ENCODE results near the gene F7. TPM values are rescaled to one million over a fixed set of nuclear protein-coding genes. Genes with fewer than 3 reads are reported as not detected.
"Not testable (repeated sequence)": the region's sequence is repeated elsewhere in the genome, so short reads cannot be mapped to it uniquely, and the experiment has no call there.

Gene F7
- total RNA-seq, 1 experiment from 2014 or later = not detected

DNA sequence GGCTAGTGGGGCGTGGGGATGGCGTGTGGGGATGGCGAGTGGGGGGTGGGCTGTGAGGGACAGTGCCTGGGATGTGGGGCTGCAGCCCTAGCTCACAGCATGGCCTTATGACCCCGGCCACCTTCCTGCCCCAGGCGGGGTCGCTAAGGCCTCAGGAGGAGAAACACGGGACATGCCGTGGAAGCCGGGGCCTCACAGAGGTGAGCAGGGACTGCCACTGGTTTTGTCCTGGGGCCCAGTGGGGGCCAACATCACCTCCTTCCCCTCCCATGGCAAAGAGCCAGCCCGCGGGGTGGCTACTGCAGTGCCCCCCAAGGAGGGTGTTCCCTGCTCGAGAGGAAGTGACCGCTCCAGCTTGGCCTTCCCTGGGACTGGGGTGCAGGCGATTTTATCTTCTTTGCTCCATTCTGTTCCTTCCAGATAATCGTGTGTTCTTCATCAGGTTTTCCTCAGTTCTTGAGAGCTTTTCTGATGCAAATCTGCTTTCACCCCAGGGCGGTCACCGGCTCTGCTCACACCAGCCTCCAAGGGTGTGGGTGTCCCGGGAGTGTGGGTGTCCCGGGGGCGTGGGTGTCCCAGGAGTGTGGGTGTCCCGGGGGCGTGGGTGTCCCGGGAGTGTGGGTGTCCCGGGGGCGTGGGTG, 1.2 kb downstream of the F7 start:
- H3K9me2 ChIP-seq (replicated peaks; ENCODE audit: low read length) = no peaks in the 10 kb centered on the region
- no peaks in the 10 kb centered on the region for H3K79me2 ChIP-seq (ENCODE audit: low read length)
- no peak overlapping the region for H3K4me3 ChIP-seq (ENCODE audit: low read length)
- H2AFZ ChIP-seq (ENCODE audit: low read length) = no peak overlapping the region
- DNase-seq (no peak), ATAC-seq (no peak)
- POLR2A ChIA-PET (ENCODE audit: unreplicated experiment) = no interaction called here
- no peaks in the 10 kb centered on the region for H3K4me1 ChIP-seq (ENCODE audit: insufficient read depth, low read length)
- H3K27ac ChIP-seq (ENCODE audit: low read length) = no peak overlapping the region
- no peaks in the 10 kb centered on the region for H4K20me1 ChIP-seq (ENCODE audit: low read length)
- CTCF ChIA-PET = no interaction called here
- no peaks in the 10 kb centered on the region for H3K27me3 ChIP-seq (ENCODE audit: low read length)
- BruUV-seq (replicated peaks) = no TSS peak
- no peaks in the 10 kb centered on the region for H3F3A ChIP-seq (ENCODE audit: low read length, unreplicated experiment)
- no peaks in the 10 kb centered on the region for H3K36me3 ChIP-seq (ENCODE audit: low read depth, low read length)
- no peak overlapping the region for H3K4me2 ChIP-seq (ENCODE audit: low read length)
- intact Hi-C loops (cut with micrococcal nuclease) = no loop called here
- no peaks in the 10 kb centered on the region for H3K9me3 ChIP-seq (ENCODE audit: low read length)
- H3K9ac ChIP-seq (ENCODE audit: low read length) = no peak overlapping the region
- TF ChIP-seq EZH2 (IDR thresholded peaks at IDR 0.05; ENCODE audit: low read length, unreplicated experiment) (no peak), EZH2phosphoT487 (IDR thresholded peaks at IDR 0.05; ENCODE audit: borderline replicate concordance, low read length) (no peak)
- TF ChIP-seq, protein P1, sequence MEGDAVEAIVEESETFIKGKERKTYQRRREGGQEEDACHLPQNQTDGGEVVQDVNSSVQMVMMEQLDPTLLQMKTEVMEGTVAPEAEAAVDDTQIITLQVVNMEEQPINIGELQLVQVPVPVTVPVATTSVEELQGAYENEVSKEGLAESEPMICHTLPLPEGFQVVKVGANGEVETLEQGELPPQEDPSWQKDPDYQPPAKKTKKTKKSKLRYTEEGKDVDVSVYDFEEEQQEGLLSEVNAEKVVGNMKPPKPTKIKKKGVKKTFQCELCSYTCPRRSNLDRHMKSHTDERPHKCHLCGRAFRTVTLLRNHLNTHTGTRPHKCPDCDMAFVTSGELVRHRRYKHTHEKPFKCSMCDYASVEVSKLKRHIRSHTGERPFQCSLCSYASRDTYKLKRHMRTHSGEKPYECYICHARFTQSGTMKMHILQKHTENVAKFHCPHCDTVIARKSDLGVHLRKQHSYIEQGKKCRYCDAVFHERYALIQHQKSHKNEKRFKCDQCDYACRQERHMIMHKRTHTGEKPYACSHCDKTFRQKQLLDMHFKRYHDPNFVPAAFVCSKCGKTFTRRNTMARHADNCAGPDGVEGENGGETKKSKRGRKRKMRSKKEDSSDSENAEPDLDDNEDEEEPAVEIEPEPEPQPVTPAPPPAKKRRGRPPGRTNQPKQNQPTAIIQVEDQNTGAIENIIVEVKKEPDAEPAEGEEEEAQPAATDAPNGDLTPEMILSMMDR (conservative IDR thresholded peaks at IDR 0.05; ENCODE audit: low read depth, low read length) = no peak

DNA sequence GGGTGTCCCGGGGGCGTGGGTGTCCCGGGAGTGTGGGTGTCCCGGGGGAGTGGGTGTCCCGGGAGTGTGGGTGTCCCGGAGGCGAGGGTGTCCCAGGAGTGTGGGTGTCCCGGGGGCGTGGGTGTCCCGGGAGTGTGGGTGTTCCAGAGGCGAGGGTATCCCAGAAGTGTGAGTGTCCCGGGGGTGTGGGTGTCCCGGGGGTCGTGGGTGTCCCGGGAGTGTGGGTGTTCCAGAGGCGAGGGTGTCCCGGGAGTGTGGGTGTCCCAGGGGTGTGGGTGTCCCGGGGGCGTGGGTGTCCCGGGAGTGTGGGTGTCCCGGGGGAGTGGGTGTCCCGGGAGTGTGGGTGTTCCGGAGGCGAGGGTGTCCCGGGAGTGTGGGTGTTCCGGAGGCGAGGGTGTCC, 2.9 kb downstream of the F7 start:
- H3K9ac ChIP-seq (ENCODE audit: low read length); H3K27ac ChIP-seq (ENCODE audit: low read length); H3K27me3 ChIP-seq (ENCODE audit: low read length); H2AFZ ChIP-seq (ENCODE audit: low read length); H3K79me2 ChIP-seq (ENCODE audit: low read length); H3K4me2 ChIP-seq (ENCODE audit: low read length); H3K4me3 ChIP-seq (ENCODE audit: low read length); ATAC-seq; BruUV-seq (replicated peaks); H4K20me1 ChIP-seq (ENCODE audit: low read length); H3F3A ChIP-seq (ENCODE audit: low read length, unreplicated experiment); H3K9me3 ChIP-seq (ENCODE audit: low read length); H3K9me2 ChIP-seq (replicated peaks; ENCODE audit: low read length); H3K36me3 ChIP-seq (ENCODE audit: low read depth, low read length); POLR2A ChIA-PET (ENCODE audit: unreplicated experiment); DNase-seq; intact Hi-C loops (cut with micrococcal nuclease); CTCF ChIA-PET; H3K4me1 ChIP-seq (ENCODE audit: insufficient read depth, low read length): not testable (repeated sequence)

DNA sequence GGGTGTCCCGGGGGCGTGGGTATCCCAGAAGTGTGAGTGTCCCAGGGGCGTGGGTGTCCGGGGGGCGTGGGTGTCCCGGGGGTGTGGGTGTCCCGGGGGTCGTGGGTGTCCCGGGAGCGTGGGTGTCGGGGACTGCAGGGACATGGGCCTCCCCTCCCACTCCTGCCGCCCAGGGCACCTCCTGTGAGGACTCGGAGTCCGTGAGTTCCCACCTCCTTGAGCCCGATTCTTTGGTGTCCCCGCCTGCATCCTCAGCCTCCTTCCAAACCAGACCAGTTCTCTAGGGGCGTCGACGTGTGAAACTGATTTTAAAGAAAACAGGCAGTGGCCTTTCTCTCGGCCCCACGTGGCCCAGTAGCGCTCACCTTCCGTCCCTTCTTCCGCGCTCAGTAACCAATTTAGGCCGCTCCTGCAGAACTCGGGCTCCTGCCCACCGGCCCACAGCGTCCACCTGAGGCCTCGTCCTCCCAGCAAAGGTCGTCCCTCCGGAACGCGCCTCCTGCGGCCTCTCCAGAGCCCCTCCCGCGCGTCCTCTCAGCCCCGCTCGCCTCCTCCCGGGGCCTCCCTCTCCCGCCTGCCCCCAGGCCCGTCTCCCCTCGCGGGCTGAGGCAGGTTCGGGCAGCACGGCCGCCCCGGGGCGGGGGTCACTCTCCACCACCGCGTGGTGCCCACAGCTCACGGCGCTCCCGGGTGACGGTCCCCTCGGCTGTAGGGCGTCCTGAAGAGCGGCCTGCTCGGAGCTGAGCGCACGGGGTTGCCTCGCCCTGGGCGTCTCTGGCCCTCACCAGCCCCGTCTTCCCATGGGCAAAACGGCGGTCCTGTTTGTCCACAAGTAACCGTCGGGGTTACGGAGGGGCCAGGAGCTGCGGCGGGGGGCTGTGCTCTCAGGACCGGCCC, 3.8 kb downstream of the F7 start:
- BruUV-seq (replicated peaks) = no TSS peak
- TF ChIP-seq EZH2 (IDR thresholded peaks at IDR 0.05; ENCODE audit: low read length, unreplicated experiment) (no peak), EZH2phosphoT487 (IDR thresholded peaks at IDR 0.05; ENCODE audit: borderline replicate concordance, low read length) (no peak)
- TF ChIP-seq, protein P1 (conservative IDR thresholded peaks at IDR 0.05; ENCODE audit: low read depth, low read length) = no peak
- Histone ChIP-seq H3K4me1 (ENCODE audit: insufficient read depth, low read length) (no peaks in the 10 kb centered on the region), H2AFZ (ENCODE audit: low read length) (no peak overlapping the region), H3K9ac (ENCODE audit: low read length) (no peak overlapping the region), H3F3A (ENCODE audit: low read length, unreplicated experiment) (no peaks in the 10 kb centered on the region), H3K27ac (ENCODE audit: low read length) (no peak overlapping the region), H3K4me2 (ENCODE audit: low read length) (no peak overlapping the region), H3K27me3 (ENCODE audit: low read length) (no peaks in the 10 kb centered on the region), H3K9me2 (replicated peaks; ENCODE audit: low read length) (no peaks in the 10 kb centered on the region), H3K36me3 (ENCODE audit: low read depth, low read length) (no peaks in the 10 kb centered on the region), H4K20me1 (ENCODE audit: low read length) (no peaks in the 10 kb centered on the region), H3K9me3 (ENCODE audit: low read length) (no peaks in the 10 kb centered on the region), H3K79me2 (ENCODE audit: low read length) (no peaks in the 10 kb centered on the region), H3K4me3 (ENCODE audit: low read length) (no peak overlapping the region)
- intact Hi-C loops (cut with micrococcal nuclease) = no loop called here
- ChIA-PET POLR2A (ENCODE audit: unreplicated experiment) (no interaction called here), CTCF (no interaction called here)
- DNase-seq = no peak
- no peak for ATAC-seq

Data from PC-3 (cell line).